Neural crest cell (in vitro differentiated cells): Measurements from ENCODE around the gene AUTS2. TPM values are rescaled to one million over a fixed set of nuclear protein-coding genes. Genes with fewer than 3 reads are reported as not detected.

ENCODE experiments used
- DNase-seq: peaks from one replicate; pipeline ENCODE4 v3.0.0; 2021; ENCODE audit warnings: low read depth, mixed read lengths, low spot score
- H3K27ac Mint-ChIP-seq: one replicate; pipeline ENCODE4 v1.8.0; 2021; ENCODE audit warnings: mild to moderate bottlenecking, mixed read lengths; ENCODE audit not compliant: unreplicated experiment
- H3K27me3 Mint-ChIP-seq: 2 replicates; pipeline ENCODE4 v1.8.0; 2021; ENCODE audit warnings: low read depth, mild to moderate bottlenecking, mixed read lengths
- H3K36me3 Mint-ChIP-seq: 2 replicates; pipeline ENCODE4 v1.8.0; 2021; ENCODE audit warnings: low read depth, mild to moderate bottlenecking, mixed read lengths
- H3K4me1 Mint-ChIP-seq: 2 replicates; pipeline ENCODE4 v1.8.0; 2021; ENCODE audit warnings: mixed read lengths
- H3K4me3 Mint-ChIP-seq: one replicate; pipeline ENCODE4 v1.8.0; 2021; ENCODE audit warnings: mild to moderate bottlenecking, mixed read lengths
- H3K9me3 Mint-ChIP-seq: 2 replicates; pipeline ENCODE4 v1.8.0; 2021; ENCODE audit warnings: mixed read lengths
- CTCF ChIP-seq: fragments of 200-600 bp; sonication (generic); conservative IDR thresholded peaks from 2 replicates; pipeline ENCODE4 v1.5.0; 2021; ENCODE audit warnings: antibody characterized with exemption, mild to moderate bottlenecking
- total RNA-seq: library from RNA; stranded (reverse); gene quantifications from 2 replicates; pipeline ENCODE4 v1.2.1, GENCODE V29; 2021

AUTS2 gene
- total RNA-seq, 1 donor from 2014 or later = 152 TPM

GRCh38 chr7:69799990-69800389, 201.7 kb downstream of the AUTS2 start:
- Mint-ChIP-seq H3K27ac (no peak overlapping the region), H3K4me3 (no peak overlapping the region), H3K36me3 (no peaks in the 10 kb centered on the region), H3K4me1 (peaks cover 12% of the 10 kb centered on the region), H3K27me3 (no peaks in the 10 kb centered on the region), H3K9me3 (no peaks in the 10 kb centered on the region)
- no peak for TF ChIP-seq CTCF
- no peak for DNase-seq

GRCh38 chr7:69800495-69800894, 202.2 kb downstream of the AUTS2 start:
- Mint-ChIP-seq H3K27me3 (no peaks in the 10 kb centered on the region), H3K27ac (no peak overlapping the region), H3K4me1 (peaks cover 12% of the 10 kb centered on the region), H3K9me3 (no peaks in the 10 kb centered on the region), H3K36me3 (no peaks in the 10 kb centered on the region), H3K4me3 (no peak overlapping the region)
- no peak for TF ChIP-seq CTCF
- DNase-seq = no peak

GRCh38 chr7:69801729-69802682, 203.7 kb downstream of the AUTS2 start:
- no peaks in the 10 kb centered on the region for H3K27me3 Mint-ChIP-seq
- TF ChIP-seq CTCF = no peak
- H3K4me3 Mint-ChIP-seq = no peak overlapping the region
- DNase-seq = no peak
- H3K4me1 Mint-ChIP-seq = peaks cover 12% of the 10 kb centered on the region
- H3K36me3 Mint-ChIP-seq = no peaks in the 10 kb centered on the region
- H3K9me3 Mint-ChIP-seq = no peaks in the 10 kb centered on the region
- peak overlapping the region; percentile 79 for H3K27ac Mint-ChIP-seq

- Mint-ChIP-seq H3K27ac (no peak overlapping the region), H3K4me1 (peaks cover 12% of the 10 kb centered on the region)
Measured at GRCh38 chr7:69803699-69804516, 205.6 kb downstream of the AUTS2 start.

More at GRCh38 chr7:69803699-69804516, 205.6 kb downstream of the AUTS2 start:
- Mint-ChIP-seq H3K9me3 (no peaks in the 10 kb centered on the region), H3K36me3 (no peaks in the 10 kb centered on the region), H3K4me3 (no peak overlapping the region), H3K27me3 (no peaks in the 10 kb centered on the region)
- DNase-seq = no peak
- TF ChIP-seq CTCF = no peak
